Smooth muscle cell (in vitro differentiated cells): Measurements from ENCODE around the gene EIF2S1. TPM values are rescaled to one million over a fixed set of nuclear protein-coding genes. Genes with fewer than 3 reads are reported as not detected.

Experiments used
- DNase-seq: peaks from one replicate; lab custom pipeline; 2025; ENCODE audit not compliant: unreplicated experiment; lab: John Stamatoyannopoulos, UW
- H2AFZ ChIP-seq: fragments of 200-600 bp; sonication (generic); 2 replicates; pipeline ENCODE4 v1.6.0; 2016; ENCODE audit warnings: antibody characterized with exemption, low read depth, mild to moderate bottlenecking
- H3F3A ChIP-seq: fragments of 200-600 bp; sonication (generic); 2 replicates; pipeline ENCODE4 v1.6.0; 2017; ENCODE audit warnings: antibody characterized with exemption, low read depth
- H3K27ac ChIP-seq: fragments of 200-600 bp; sonication (generic); 2 replicates; pipeline ENCODE4 v1.5.1; 2016; ENCODE audit warnings: low read depth, mild to moderate bottlenecking
- H3K27me3 ChIP-seq: fragments of 200-600 bp; sonication (generic); 2 replicates; pipeline ENCODE4 v1.6.1; 2016; ENCODE audit warnings: low read depth, mild to moderate bottlenecking
- H3K36me3 ChIP-seq: fragments of 200-600 bp; sonication (generic); 2 replicates; pipeline ENCODE4 v1.5.1; 2016; ENCODE audit warnings: low read depth
- H3K4me1 ChIP-seq: fragments of 200-600 bp; sonication (generic); 2 replicates; pipeline ENCODE4 v1.5.1; 2016; ENCODE audit warnings: low read depth
- H3K4me2 ChIP-seq: fragments of 200-600 bp; sonication (generic); 2 replicates; pipeline ENCODE4 v1.6.0; 2016; ENCODE audit warnings: mild to moderate bottlenecking
- H3K4me3 ChIP-seq: fragments of 200-600 bp; sonication (generic); 2 replicates; pipeline ENCODE4 v1.5.1; 2016; ENCODE audit warnings: mild to moderate bottlenecking
- H3K79me2 ChIP-seq: fragments of 200-600 bp; sonication (generic); 2 replicates; pipeline ENCODE4 v1.6.0; 2016; ENCODE audit warnings: low read depth, mild to moderate bottlenecking
- H3K9ac ChIP-seq: fragments of 200-600 bp; sonication (generic); 2 replicates; pipeline ENCODE4 v1.6.0; 2016; ENCODE audit warnings: low read depth
- H3K9me3 ChIP-seq: fragments of 200-600 bp; sonication (generic); replicated peaks from 2 replicates; pipeline ENCODE4 v1.5.1; 2016; ENCODE audit warnings: low read depth
- H4K20me1 ChIP-seq: fragments of 200-600 bp; sonication (generic); 2 replicates; pipeline ENCODE4 v1.6.0; 2016; ENCODE audit warnings: low read depth
- WGBS: methylation state at CpG from one replicate; pipeline ENCODE4 v1.1.7; 2016; ENCODE audit warnings: low lambda C conversion rate; 5-methylcytosine and 5-hydroxymethylcytosine counted together
- polyA plus RNA-seq: library from polyadenylated mRNA; unstranded; fragments of >200 nt; fragmentation: Nextera tagmentation; extraction: Ambion mirVana; gene quantifications from 2 replicates; pipeline ENCODE4 v1.2.1, GENCODE V29; 2016
- total RNA-seq: library from RNA; depleted of rRNA; stranded (reverse); fragments of >200 nt; gene quantifications from 2 replicates; pipeline ENCODE4 v1.2.3, GENCODE V29; 2014
- TF ChIP-seq, protein P1 (sequence below): fragments of 200-600 bp; sonication (generic); IDR thresholded peaks from 2 replicates; pipeline ENCODE4 v1.5.1; 2017; ENCODE audit warnings: borderline replicate concordance, mild to moderate bottlenecking, antibody characterized with exemption; ENCODE audit not compliant: insufficient read depth, poor library complexity, severe bottlenecking

Gene EIF2S1
- total and polyA plus RNA-seq, 2 experiments from 2014 or later, result 121 to 126 TPM

GRCh38 chr14:67395876-67396189 lies 35.7 kb downstream of the EIF2S1 start:
- TF ChIP-seq, protein P1, sequence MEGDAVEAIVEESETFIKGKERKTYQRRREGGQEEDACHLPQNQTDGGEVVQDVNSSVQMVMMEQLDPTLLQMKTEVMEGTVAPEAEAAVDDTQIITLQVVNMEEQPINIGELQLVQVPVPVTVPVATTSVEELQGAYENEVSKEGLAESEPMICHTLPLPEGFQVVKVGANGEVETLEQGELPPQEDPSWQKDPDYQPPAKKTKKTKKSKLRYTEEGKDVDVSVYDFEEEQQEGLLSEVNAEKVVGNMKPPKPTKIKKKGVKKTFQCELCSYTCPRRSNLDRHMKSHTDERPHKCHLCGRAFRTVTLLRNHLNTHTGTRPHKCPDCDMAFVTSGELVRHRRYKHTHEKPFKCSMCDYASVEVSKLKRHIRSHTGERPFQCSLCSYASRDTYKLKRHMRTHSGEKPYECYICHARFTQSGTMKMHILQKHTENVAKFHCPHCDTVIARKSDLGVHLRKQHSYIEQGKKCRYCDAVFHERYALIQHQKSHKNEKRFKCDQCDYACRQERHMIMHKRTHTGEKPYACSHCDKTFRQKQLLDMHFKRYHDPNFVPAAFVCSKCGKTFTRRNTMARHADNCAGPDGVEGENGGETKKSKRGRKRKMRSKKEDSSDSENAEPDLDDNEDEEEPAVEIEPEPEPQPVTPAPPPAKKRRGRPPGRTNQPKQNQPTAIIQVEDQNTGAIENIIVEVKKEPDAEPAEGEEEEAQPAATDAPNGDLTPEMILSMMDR, result no peak
- DNase-seq, result no peak
- H3K79me2 ChIP-seq, result no peaks in the 10 kb centered on the region

GRCh38 chr14:67396381-67396970 lies 36.3 kb downstream of the EIF2S1 start:
- H3K27ac ChIP-seq, result no peak overlapping the region
- no peak overlapping the region for H3K4me2 ChIP-seq
- DNase-seq, result no peak
- H2AFZ ChIP-seq, result no peak overlapping the region
- WGBS, result 48% methylated on average over 2 of the region's 2 CpGs
- no peaks in the 10 kb centered on the region for H3K36me3 ChIP-seq
- no peaks in the 10 kb centered on the region for H3K4me1 ChIP-seq
- no peaks in the 10 kb centered on the region for H3F3A ChIP-seq
- H3K9ac ChIP-seq, result no peak overlapping the region
- no peaks in the 10 kb centered on the region for H3K79me2 ChIP-seq
- H3K9me3 ChIP-seq, result no peaks in the 10 kb centered on the region
- no peaks in the 10 kb centered on the region for H4K20me1 ChIP-seq
- TF ChIP-seq, protein P1, result no peak
- no peaks in the 10 kb centered on the region for H3K27me3 ChIP-seq
- no peak overlapping the region for H3K4me3 ChIP-seq

More at GRCh38 chr14:67395876-67396189, 35.7 kb downstream of the EIF2S1 start:
- Histone ChIP-seq H3K4me2 (no peak overlapping the region), H3K27me3 (no peaks in the 10 kb centered on the region), H3K4me1 (no peaks in the 10 kb centered on the region), H3K9me3 (no peaks in the 10 kb centered on the region), H2AFZ (no peak overlapping the region), H3K9ac (no peak overlapping the region), H4K20me1 (no peaks in the 10 kb centered on the region), H3K27ac (no peak overlapping the region), H3K4me3 (no peak overlapping the region), H3K36me3 (no peaks in the 10 kb centered on the region), H3F3A (no peaks in the 10 kb centered on the region)
- 76% methylated on average over 5 of the region's 5 CpGs for WGBS

DNA sequence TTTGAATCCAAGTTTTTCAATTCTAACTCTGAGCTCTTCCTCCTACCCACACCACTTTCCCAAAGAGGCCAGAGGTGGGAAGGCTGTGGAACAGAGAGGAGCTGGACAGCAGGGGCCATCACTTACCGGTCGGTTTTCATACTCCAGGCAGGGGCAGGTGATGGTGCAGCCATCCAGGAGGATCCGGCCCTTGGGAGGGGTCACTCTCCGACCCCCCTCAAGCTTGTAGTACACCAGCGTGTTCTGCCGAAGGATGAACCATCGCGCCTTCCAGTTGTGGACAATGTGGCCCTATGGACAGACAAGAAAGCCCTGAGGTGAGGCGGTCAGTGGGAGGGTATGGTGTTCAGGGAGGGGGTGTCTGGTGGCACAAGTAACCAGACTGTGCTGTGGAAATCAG lies 37.4 kb downstream of the EIF2S1 start:
- Histone ChIP-seq H3K79me2 (no peaks in the 10 kb centered on the region), H4K20me1 (no peaks in the 10 kb centered on the region), H2AFZ (no peak overlapping the region), H3K27me3 (no peaks in the 10 kb centered on the region), H3K4me3 (no peak overlapping the region), H3K9me3 (no peaks in the 10 kb centered on the region), H3K36me3 (no peaks in the 10 kb centered on the region), H3K4me2 (no peak overlapping the region), H3K9ac (no peak overlapping the region), H3K4me1 (no peaks in the 10 kb centered on the region), H3K27ac (no peak overlapping the region), H3F3A (no peaks in the 10 kb centered on the region)
- DNase-seq, result no peak
- 99% methylated on average over 9 of the region's 9 CpGs for WGBS
- TF ChIP-seq, protein P1, result no peak

DNA sequence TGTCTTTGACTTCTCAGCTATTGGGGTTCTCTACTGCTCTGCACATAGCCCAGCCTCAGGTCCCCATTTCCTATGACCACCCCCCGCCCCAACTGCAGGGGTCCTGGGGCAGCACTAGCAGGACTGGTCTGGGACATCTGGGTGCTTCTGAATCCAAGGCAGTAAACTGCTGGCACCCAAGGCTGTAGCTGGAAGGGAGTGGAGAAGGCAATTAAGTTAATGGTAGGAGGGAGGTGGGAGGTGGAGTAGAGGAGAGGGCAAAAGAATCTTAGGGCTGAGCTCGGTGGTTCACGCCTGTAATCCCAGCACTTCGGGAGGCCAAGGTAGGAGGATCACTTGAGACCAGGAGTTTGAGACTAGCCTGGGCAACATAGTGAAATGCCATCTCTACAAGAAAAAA lies 40.3 kb downstream of the EIF2S1 start:
- no peak for DNase-seq

More for the DNA sequence above, 40.3 kb downstream of the EIF2S1 start:
- no peaks in the 10 kb centered on the region for H3K27me3 ChIP-seq
- no peak overlapping the region for H3K9ac ChIP-seq
- no peak overlapping the region for H3K27ac ChIP-seq
- H3K4me2 ChIP-seq, result no peak overlapping the region
- no peaks in the 10 kb centered on the region for H3F3A ChIP-seq
- no peaks in the 10 kb centered on the region for H3K9me3 ChIP-seq
- no peak overlapping the region for H3K4me3 ChIP-seq
- H3K36me3 ChIP-seq, result no peaks in the 10 kb centered on the region
- no peak overlapping the region for H2AFZ ChIP-seq
- TF ChIP-seq, protein P1, result no peak
- no peaks in the 10 kb centered on the region for H4K20me1 ChIP-seq
- WGBS, result 82% methylated on average over 4 of the region's 4 CpGs
- no peaks in the 10 kb centered on the region for H3K79me2 ChIP-seq
- no peaks in the 10 kb centered on the region for H3K4me1 ChIP-seq
